SH-SY5Y (cell line): Measurements from ENCODE around the gene CCDC190.

ENCODE experiments used
- GATA2 ChIP-seq: IDR thresholded peaks from 2 replicates; pipeline ENCODE4 v1.6.1; 2011; ENCODE audit warnings: mild to moderate bottlenecking, low read depth, low read length
- GATA3 ChIP-seq: IDR thresholded peaks from 2 replicates; pipeline ENCODE4 v1.6.1; 2011; ENCODE audit warnings: low read depth, mild to moderate bottlenecking, low read length, moderate library complexity

DNA sequence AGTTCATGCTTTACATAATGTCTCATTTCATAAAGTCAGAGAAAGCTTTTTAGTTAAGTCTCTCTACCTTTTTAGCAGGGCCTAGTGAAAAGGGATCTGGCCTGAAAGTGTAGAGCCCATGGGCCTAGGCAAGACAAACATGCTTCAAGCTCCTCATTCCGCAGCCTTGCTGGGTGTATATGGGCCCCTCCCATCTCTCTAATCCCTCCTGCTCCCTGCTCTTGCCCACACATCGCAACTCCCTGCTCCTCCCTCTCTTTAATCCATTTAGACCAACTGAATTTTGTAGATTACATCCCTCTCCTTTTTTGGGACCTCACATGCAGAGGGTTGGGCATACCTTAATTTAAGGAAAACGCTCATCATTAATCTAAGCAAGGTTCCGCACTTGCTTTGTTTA lies 42.3 kb upstream of the CCDC190 start:
- TF ChIP-seq GATA2, result no peak
- no peak for TF ChIP-seq GATA3
